ENCODE data around the gene LPAR1.

DNA sequence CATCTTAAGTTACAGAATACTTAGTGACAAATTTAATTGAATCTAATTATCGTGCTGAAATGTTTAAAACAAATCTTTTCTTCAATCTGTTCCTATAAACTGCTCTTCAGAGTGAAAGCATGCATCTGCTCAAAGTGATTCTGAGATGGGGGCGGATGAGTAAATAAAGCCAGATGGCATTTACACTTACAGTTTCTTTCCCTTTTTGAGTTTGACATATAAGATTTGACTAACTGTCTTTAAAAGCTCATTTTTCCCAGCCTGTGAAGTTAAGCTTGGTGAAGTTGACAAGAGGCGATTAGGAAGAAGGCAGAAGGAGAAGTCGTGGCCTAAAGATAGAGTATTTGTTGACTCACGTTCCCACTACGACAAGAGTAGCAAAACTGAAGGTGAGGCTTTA is 137.4 kb downstream of the LPAR1 start:
- no peak for TF ChIP-seq CTCF (conservative IDR thresholded peaks at IDR 0.05 in 1 of 2, IDR thresholded peaks at IDR 0.05 in 1 of 2; ENCODE audit: extremely low read depth in 1 of 2, insufficient read depth in 1 of 2, low read depth in 1 of 2, low read length in 2 of 2)
- TF ChIP-seq EZH2 (IDR thresholded peaks at IDR 0.05; ENCODE audit: borderline replicate concordance, low read length): no peak

Measured in mammary epithelial cell (primary cell).